Suprapubic skin (tissue), 4 donors: ENCODE measurements around the gene PLA2G6.

Experiments used
- CTCF ChIP-seq, 2 donors: fragments of 200-600 bp in 1 of 2; fragments of 450-650 bp in 1 of 2; sonication (generic) in 1 of 2; IDR thresholded peaks; one replicate each; pipeline ENCODE4 v1.5.1; 2016 to 2019; ENCODE audit warnings: antibody characterized with exemption in 2 of 2, mild to moderate bottlenecking in 1 of 2, moderate library complexity in 1 of 2
- EP300 ChIP-seq: sonication (generic); formaldehyde crosslinking; IDR thresholded peaks from one replicate; pipeline ENCODE4 v1.6.1; 2017; ENCODE audit warnings: antibody characterized with exemption
- POLR2A ChIP-seq, 2 donors: fragments of 450-650 bp; IDR thresholded peaks; one replicate each; pipeline ENCODE4 v1.6.1; 2017; ENCODE audit warnings: antibody characterized with exemption in 2 of 2, mild to moderate bottlenecking in 2 of 2, moderate library complexity in 2 of 2
- POLR2AphosphoS5 ChIP-seq, 3 donors: sonication (generic); formaldehyde crosslinking; IDR thresholded peaks; one replicate each; pipeline ENCODE4 v1.6.1; 2017; ENCODE audit warnings: antibody characterized with exemption in 3 of 3

- no peak for TF ChIP-seq CTCF (IDR thresholded peaks at IDR 0.05)
- no peak for TF ChIP-seq POLR2A (IDR thresholded peaks at IDR 0.05)
- TF ChIP-seq EP300, result no peak
- TF ChIP-seq POLR2AphosphoS5 (IDR thresholded peaks at IDR 0.05), result no peak
These were observed 4.6 kb downstream of the PLA2G6 start for GRCh38 chr22:38177044-38177443.
